ENCODE measurements around the gene TMEM179.

TMEM179 gene

DNA sequence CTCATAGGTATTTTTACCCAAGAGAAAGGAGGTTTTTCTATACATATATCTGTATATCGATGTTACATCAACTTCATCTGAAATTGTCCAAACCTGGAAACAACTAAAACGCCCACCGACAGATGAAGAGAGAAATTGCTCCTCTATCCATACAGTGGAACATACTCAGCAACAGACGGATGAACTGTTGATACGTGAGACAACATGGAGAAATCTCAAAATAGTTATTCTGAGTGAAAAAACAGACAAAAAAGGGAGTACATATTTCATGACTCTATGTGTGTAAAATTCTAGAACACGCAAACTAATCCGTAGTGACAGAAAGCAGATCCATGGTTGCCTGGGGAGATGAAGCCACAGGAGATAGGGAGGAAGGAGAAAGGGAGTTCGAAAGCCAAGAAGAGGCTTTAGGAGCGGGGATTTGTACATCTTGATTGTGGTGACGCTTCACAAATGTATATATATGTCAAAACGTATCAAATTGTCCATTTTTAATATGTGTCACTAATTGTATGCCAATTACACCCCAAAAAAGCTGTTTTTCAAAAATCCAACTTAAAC is 62.6 kb downstream of the TMEM179 start:
- no peak for DNase-seq

Measured in NCI-H2029 (cell line).